Effector memory CD8-positive, alpha-beta T cell (primary cell): ENCODE measurements around the gene FKBP9.
"Not testable (repeated sequence)": the region's sequence is repeated elsewhere in the genome, so short reads cannot be mapped to it uniquely, and the experiment has no call there.

Experiments
- ATAC-seq: fragments of 150-1000 bp; cut with Tn5 transposase; replicated peaks from 2 replicates; pipeline ENCODE4 v1.10.0; 2021; ENCODE audit warnings: mild to moderate bottlenecking, moderate library complexity
- DNase-seq, 3 experiments: peaks; one replicate each; pipeline ENCODE4 v3.0.0; 2021
- H3K27ac Mint-ChIP-seq, 2 donors: one replicate each; pipeline ENCODE4 v1.8.0; 2022; ENCODE audit warnings: mild to moderate bottlenecking in 2 of 2, mixed read lengths in 2 of 2, moderate library complexity in 2 of 2
- H3K27me3 Mint-ChIP-seq, 2 donors: one replicate each; pipeline ENCODE4 v1.8.0; 2022; ENCODE audit warnings: mixed read lengths in 2 of 2
- H3K36me3 Mint-ChIP-seq: one replicate; pipeline ENCODE4 v1.8.0; 2022; ENCODE audit warnings: mild to moderate bottlenecking, moderate library complexity, mixed read lengths; ENCODE audit not compliant: insufficient read depth
- H3K4me1 Mint-ChIP-seq, 2 donors: one replicate each; pipeline ENCODE4 v1.8.0; 2022; ENCODE audit warnings: low read depth in 2 of 2, mixed read lengths in 2 of 2
- H3K4me3 Mint-ChIP-seq, 2 donors: one replicate each; pipeline ENCODE4 v1.8.0; 2022; ENCODE audit warnings: mild to moderate bottlenecking in 2 of 2, mixed read lengths in 2 of 2, moderate library complexity in 2 of 2
- H3K9me3 Mint-ChIP-seq, 2 donors: one replicate each; pipeline ENCODE4 v1.8.0; 2022; ENCODE audit warnings: mixed read lengths in 2 of 2

The FKBP9 gene

DNA sequence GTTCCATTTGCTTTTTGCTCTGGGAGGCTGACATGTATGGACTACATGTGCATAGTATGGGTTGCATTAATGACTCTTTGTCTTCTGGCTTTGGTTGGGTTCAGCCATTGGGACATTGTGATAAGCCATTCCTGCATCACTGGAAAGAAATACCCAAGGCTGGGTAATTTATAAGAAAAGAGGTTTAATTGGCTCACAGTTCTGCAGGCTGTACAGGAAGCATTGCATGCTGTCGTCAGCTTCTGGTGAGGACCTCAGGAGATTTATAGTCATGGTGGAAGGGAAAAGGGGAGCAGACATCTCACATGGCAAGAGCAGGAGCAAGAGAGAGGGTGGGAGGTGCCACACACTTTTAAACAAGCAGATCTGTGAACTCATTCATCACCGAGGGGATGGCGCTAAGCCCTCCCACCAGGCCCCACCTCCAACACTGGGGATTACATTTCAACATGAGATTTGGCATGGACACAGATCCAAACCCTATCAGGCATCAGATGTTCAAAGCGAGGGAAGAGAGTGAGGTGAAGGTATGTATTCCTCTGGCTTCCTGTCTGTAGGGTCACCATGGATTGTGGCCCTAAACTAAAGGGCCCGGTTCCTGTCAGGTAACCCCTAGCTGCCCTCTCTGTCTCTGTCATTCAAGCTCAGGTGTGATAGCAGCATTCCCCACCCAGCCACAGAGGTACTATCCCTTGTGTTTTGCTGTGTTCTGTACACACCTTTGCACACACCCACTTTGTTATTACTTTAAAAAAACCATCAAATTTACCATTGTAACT lies 9.4 kb downstream of the FKBP9 start:
- not testable (repeated sequence) for DNase-seq, H3K27ac Mint-ChIP-seq, H3K4me3 Mint-ChIP-seq, ATAC-seq, H3K9me3 Mint-ChIP-seq, H3K4me1 Mint-ChIP-seq, H3K36me3 Mint-ChIP-seq
- H3K27me3 Mint-ChIP-seq, result peaks cover 0 to 21% of the 10 kb centered on the region in 2 donors

DNA sequence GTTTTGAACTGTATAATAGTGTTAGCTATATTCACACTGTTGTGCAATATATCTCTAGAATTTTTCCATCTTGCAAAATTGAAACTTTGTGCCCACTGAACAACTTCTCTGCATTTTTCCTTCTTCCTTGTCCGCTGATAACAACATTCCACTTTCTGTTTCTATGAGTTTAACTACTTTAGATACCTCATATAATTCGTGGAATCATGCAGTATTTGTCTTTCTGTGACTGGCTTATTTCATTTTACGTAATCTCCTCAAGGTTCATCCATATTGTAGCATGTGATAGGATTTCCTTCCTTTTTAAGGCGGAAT lies 10.0 kb downstream of the FKBP9 start:
- H3K9me3 Mint-ChIP-seq, ATAC-seq, H3K4me3 Mint-ChIP-seq, H3K4me1 Mint-ChIP-seq, H3K27ac Mint-ChIP-seq, H3K36me3 Mint-ChIP-seq, DNase-seq: not testable (repeated sequence)
- peaks cover 0 to 21% of the 10 kb centered on the region in 2 donors for H3K27me3 Mint-ChIP-seq

DNA sequence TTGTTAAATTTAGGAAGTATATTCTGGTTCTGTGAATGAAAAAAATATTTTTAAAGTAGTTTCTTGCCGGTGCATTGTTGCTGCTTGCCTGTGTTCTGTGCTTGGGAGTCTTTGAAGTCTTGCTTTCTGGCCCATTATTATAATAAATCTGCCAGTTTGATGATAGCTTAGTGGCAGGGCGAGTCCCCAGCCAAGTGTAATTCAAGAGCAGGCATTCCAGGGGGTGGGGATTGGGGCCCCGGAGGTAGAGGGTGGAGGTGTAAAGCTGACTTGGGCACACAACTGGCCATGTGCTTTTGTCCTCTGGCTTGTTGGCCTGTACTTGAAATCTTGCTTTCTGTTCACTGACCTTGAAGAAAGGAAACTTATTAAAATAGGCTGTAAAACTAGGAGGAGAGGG lies 14.7 kb downstream of the FKBP9 start:
- not testable (repeated sequence) for H3K27ac Mint-ChIP-seq, H3K4me3 Mint-ChIP-seq, ATAC-seq, H3K9me3 Mint-ChIP-seq, H3K4me1 Mint-ChIP-seq, H3K36me3 Mint-ChIP-seq, DNase-seq
- H3K27me3 Mint-ChIP-seq, result peaks cover 11 to 12% of the 10 kb centered on the region in 2 donors

- not testable (repeated sequence) for H3K36me3 Mint-ChIP-seq, H3K9me3 Mint-ChIP-seq, ATAC-seq, DNase-seq, H3K27ac Mint-ChIP-seq, H3K4me1 Mint-ChIP-seq, H3K4me3 Mint-ChIP-seq
- H3K27me3 Mint-ChIP-seq, result peaks cover 12 to 17% of the 10 kb centered on the region in 2 donors
Measured at GRCh38 chr7:32977159-32977558, 19.9 kb downstream of the FKBP9 start.

DNA sequence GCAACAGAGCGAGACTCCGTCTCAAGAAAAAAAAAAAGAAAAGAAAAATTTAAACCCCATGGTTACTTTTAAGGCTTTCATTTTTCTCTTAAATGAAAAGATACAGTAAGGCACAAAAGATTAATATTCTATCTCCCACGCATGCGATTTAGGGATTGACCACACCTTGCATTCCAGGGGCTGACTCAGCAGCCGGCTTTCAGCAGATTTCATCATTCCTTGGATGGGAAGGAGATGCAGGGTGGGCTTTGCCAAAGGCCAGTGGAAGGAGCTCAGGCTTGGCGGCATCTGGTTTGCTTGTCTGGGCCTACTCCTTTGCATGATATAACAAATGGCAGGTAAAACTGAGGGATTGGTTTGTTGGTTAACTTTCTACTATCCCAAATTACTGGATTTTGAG lies 22.0 kb downstream of the FKBP9 start:
- DNase-seq, H3K4me1 Mint-ChIP-seq, H3K27ac Mint-ChIP-seq, H3K9me3 Mint-ChIP-seq, ATAC-seq, H3K4me3 Mint-ChIP-seq, H3K36me3 Mint-ChIP-seq: not testable (repeated sequence)
- H3K27me3 Mint-ChIP-seq, result peaks cover 12 to 17% of the 10 kb centered on the region in 2 donors

DNA sequence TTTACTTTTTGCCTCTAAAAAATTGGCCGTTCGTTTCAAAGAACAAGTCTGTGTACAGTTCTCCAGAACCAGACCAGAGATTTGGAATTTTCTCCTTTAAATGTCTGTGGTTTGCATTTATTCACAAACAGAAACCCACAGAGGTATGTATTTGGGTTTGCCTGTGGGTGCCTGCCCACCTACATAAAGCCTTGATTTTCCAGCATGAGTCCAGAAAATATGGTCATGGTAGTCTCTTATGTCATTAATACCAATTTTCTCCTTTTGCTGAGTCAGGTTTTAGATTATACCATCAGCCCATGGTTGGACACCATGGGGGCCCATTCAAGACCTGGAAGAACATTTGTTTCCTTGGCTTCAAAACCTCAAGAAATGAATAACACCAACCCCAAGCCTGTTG lies 22.7 kb downstream of the FKBP9 start:
- H3K27ac Mint-ChIP-seq, H3K4me1 Mint-ChIP-seq, ATAC-seq, H3K9me3 Mint-ChIP-seq, H3K4me3 Mint-ChIP-seq, H3K36me3 Mint-ChIP-seq, DNase-seq: not testable (repeated sequence)
- peaks cover 12 to 17% of the 10 kb centered on the region in 2 donors for H3K27me3 Mint-ChIP-seq

DNA sequence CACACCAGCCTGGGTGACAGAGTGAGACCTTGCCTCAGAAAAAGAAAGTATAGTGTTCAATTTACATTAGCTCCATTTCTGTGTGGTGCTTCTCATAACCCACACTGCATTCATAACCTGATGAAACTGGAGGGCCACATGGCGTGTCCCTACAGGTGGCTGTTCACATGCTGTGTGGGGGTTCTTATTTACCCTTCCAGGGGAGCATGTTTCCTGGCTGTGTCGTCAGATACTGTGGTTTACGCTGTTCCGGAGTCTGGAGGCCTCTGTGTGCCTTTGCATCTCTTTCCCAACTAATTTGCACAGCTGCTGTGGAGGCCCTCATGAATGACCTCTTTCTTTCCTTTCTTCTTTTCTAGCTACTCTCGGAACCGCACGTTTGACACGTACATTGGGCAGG lies 30.9 kb downstream of the FKBP9 start:
- Mint-ChIP-seq H3K27me3 (peaks cover 10 to 25% of the 10 kb centered on the region in 2 donors), H3K4me1 (peaks cover 3 to 14% of the 10 kb centered on the region in 2 donors)
- H3K36me3 Mint-ChIP-seq, H3K27ac Mint-ChIP-seq, ATAC-seq, DNase-seq, H3K9me3 Mint-ChIP-seq, H3K4me3 Mint-ChIP-seq: not testable (repeated sequence)

GRCh38 chr7:32991068-32991585 lies 33.9 kb downstream of the FKBP9 start:
- H3K4me1 Mint-ChIP-seq, result peaks cover 3 to 14% of the 10 kb centered on the region in 2 donors
- H3K9me3 Mint-ChIP-seq, H3K4me3 Mint-ChIP-seq, H3K36me3 Mint-ChIP-seq, H3K27ac Mint-ChIP-seq, DNase-seq, ATAC-seq: not testable (repeated sequence)
- peaks cover 10 to 19% of the 10 kb centered on the region in 2 donors for H3K27me3 Mint-ChIP-seq

DNA sequence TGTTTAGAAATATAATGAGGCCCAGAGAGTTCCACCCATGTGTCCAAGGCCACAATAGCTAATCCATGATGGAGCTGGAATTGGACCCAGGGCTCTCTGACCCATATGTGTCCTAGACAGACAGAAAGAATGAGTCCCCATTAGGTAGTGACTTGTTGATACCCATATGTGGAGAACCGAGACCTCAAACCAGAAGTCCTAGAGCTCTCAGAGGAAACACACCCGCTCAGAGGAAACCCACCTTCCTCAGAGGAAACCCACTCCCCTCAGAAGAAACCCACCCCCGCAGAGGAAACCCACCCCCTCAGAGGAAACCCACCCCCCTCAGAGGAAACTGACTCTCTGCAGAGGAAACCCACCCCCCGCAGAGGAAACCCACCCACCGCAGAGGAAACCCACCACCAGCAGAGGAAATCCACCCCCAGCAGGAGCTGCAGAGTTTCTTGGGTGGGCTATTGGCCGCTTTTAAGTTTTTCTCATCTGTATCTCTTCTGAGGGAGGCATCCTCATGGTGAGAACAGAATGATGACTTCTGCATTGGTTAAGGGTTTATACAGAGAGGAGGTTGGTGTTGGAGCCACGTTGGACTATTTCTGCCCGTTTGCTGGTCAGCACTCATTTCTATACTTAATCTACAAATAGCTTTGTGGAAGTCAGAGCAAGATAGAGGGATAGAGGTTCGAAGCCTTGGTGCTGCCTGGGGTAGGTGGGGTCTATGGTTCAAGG lies 34.9 kb downstream of the FKBP9 start:
- not testable (repeated sequence) for H3K9me3 Mint-ChIP-seq, DNase-seq, H3K27ac Mint-ChIP-seq, H3K4me3 Mint-ChIP-seq, H3K36me3 Mint-ChIP-seq
- Mint-ChIP-seq H3K4me1 (peaks cover 3 to 14% of the 10 kb centered on the region in 2 donors), H3K27me3 (peaks cover 10% of the 10 kb centered on the region in 2 donors)
- ATAC-seq, result peak; percentile 63

- not testable (repeated sequence) for DNase-seq, H3K9me3 Mint-ChIP-seq, H3K36me3 Mint-ChIP-seq, H3K4me3 Mint-ChIP-seq, H3K27ac Mint-ChIP-seq
- peak; percentile 61 for ATAC-seq
- H3K27me3 Mint-ChIP-seq, result peaks cover 10% of the 10 kb centered on the region in 2 donors
- H3K4me1 Mint-ChIP-seq, result peaks cover 3 to 14% of the 10 kb centered on the region in 2 donors
Measured at GRCh38 chr7:32992750-32993149, 35.5 kb downstream of the FKBP9 start.

GRCh38 chr7:32997956-32998355 lies 40.7 kb downstream of the FKBP9 start:
- not testable (repeated sequence) for H3K4me1 Mint-ChIP-seq, H3K36me3 Mint-ChIP-seq, H3K27ac Mint-ChIP-seq, DNase-seq, H3K4me3 Mint-ChIP-seq, H3K9me3 Mint-ChIP-seq, ATAC-seq
- H3K27me3 Mint-ChIP-seq, result peaks cover 11 to 16% of the 10 kb centered on the region in 2 donors

GRCh38 chr7:32998361-32999171 lies 41.3 kb downstream of the FKBP9 start:
- peaks cover 11 to 16% of the 10 kb centered on the region in 2 donors for H3K27me3 Mint-ChIP-seq
- not testable (repeated sequence) for DNase-seq, H3K36me3 Mint-ChIP-seq, ATAC-seq, H3K4me1 Mint-ChIP-seq, H3K9me3 Mint-ChIP-seq, H3K4me3 Mint-ChIP-seq, H3K27ac Mint-ChIP-seq

DNA sequence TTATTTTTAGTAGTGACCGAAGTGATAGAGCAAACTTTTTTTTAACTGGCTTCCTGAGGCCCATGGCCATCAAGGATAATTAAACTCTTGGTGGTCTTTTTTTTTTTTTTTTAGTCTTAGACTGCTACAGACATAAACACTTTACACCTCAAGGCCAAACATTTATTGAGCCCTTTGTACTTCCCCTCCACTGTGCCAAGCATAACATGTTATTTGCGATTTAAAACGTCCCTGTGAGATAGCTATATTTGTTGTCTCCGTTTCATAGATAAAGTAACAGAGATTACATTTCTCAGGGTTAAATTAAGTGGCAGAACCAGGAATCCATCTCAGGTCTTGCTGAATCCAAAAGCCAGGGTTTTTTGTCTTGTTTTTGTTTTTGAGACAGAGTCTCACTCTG lies 42.1 kb downstream of the FKBP9 start:
- H3K27me3 Mint-ChIP-seq, result peaks cover 11 to 16% of the 10 kb centered on the region in 2 donors
- not testable (repeated sequence) for H3K4me1 Mint-ChIP-seq, DNase-seq, ATAC-seq, H3K9me3 Mint-ChIP-seq, H3K27ac Mint-ChIP-seq, H3K36me3 Mint-ChIP-seq, H3K4me3 Mint-ChIP-seq
